GM23338 (cell line): ENCODE results near the gene C8G.

Experiments used
- CREB1 ChIP-seq: fragments of 250-450 bp; sonication (Bioruptor Pico); IDR thresholded peaks from 2 replicates; pipeline ENCODE4 v1.5.0; 2020; ENCODE audit warnings: low read depth, mild to moderate bottlenecking, moderate library complexity
- CTCF ChIP-seq, 2 experiments: fragments of 200-600 bp in 1 of 2; sonication (generic) in 1 of 2; conservative IDR thresholded peaks; 2 replicates each; pipeline versions ENCODE4 v1.5.1 to v1.6.1; 2016 to 2017; ENCODE audit warnings: antibody characterized with exemption in 2 of 2, low read depth in 2 of 2, mild to moderate bottlenecking in 2 of 2, moderate library complexity in 1 of 2
- EZH2 ChIP-seq: fragments of 200-600 bp; sonication (generic); IDR thresholded peaks from one replicate; pipeline ENCODE4 v1.8.0; 2017; ENCODE audit warnings: antibody characterized with exemption, mild to moderate bottlenecking, low read depth; ENCODE audit not compliant: unreplicated experiment
- EZH2phosphoT487 ChIP-seq: fragments of 200-600 bp; sonication (generic); IDR thresholded peaks from one replicate; pipeline ENCODE4 v1.8.1; 2018; ENCODE audit warnings: antibody characterized with exemption; ENCODE audit not compliant: unreplicated experiment
- JUNB ChIP-seq: IDR thresholded peaks from one replicate; pipeline ENCODE4 v1.6.1; 2016; ENCODE audit warnings: antibody characterized with exemption; ENCODE audit not compliant: unreplicated experiment
- POLR2AphosphoS5 ChIP-seq: IDR thresholded peaks from 2 replicates; pipeline ENCODE4 v1.6.1; 2016; ENCODE audit warnings: antibody characterized with exemption, low read depth
- REST ChIP-seq: IDR thresholded peaks from one replicate; pipeline ENCODE4 v1.6.1; 2018; ENCODE audit warnings: antibody characterized with exemption; ENCODE audit not compliant: unreplicated experiment
- STAT1 ChIP-seq: IDR thresholded peaks from one replicate; pipeline ENCODE4 v1.6.1; 2016; ENCODE audit warnings: antibody characterized with exemption; ENCODE audit not compliant: unreplicated experiment
- ZNF114 ChIP-seq: fragments of 250-450 bp; sonication (Bioruptor Pico); IDR thresholded peaks from 2 replicates; pipeline ENCODE4 v1.5.0; 2020; ENCODE audit warnings: mild to moderate bottlenecking, moderate library complexity
- ZNF331 ChIP-seq: fragments of 250-450 bp; sonication (Bioruptor Pico); IDR thresholded peaks from 2 replicates; pipeline ENCODE4 v1.5.0; 2020; ENCODE audit warnings: low read depth, mild to moderate bottlenecking, moderate library complexity
- TF ChIP-seq, protein P1 (sequence below): fragments of 250-450 bp; sonication (Bioruptor Pico); IDR thresholded peaks from 2 replicates; pipeline ENCODE4 v1.5.0; 2020; ENCODE audit warnings: mild to moderate bottlenecking, moderate library complexity
- TF ChIP-seq, protein P2 (sequence below): IDR thresholded peaks from 2 replicates; pipeline ENCODE4 v1.6.1; 2016; ENCODE audit warnings: antibody characterized with exemption

GRCh38 chr9:136983167-136983566 is 38.1 kb downstream of the C8G start:
- no peak for TF ChIP-seq CTCF (conservative IDR thresholded peaks at IDR 0.05; ENCODE audit: low read depth in 2 of 2)
- no peak for TF ChIP-seq EZH2
- no peak for TF ChIP-seq EZH2phosphoT487
- no peak for TF ChIP-seq POLR2AphosphoS5
- TF ChIP-seq CREB1: no peak
- no peak for TF ChIP-seq REST
- TF ChIP-seq ZNF114 (CRISPR knock-in tag): no peak
- TF ChIP-seq JUNB: no peak
- TF ChIP-seq, protein P1, sequence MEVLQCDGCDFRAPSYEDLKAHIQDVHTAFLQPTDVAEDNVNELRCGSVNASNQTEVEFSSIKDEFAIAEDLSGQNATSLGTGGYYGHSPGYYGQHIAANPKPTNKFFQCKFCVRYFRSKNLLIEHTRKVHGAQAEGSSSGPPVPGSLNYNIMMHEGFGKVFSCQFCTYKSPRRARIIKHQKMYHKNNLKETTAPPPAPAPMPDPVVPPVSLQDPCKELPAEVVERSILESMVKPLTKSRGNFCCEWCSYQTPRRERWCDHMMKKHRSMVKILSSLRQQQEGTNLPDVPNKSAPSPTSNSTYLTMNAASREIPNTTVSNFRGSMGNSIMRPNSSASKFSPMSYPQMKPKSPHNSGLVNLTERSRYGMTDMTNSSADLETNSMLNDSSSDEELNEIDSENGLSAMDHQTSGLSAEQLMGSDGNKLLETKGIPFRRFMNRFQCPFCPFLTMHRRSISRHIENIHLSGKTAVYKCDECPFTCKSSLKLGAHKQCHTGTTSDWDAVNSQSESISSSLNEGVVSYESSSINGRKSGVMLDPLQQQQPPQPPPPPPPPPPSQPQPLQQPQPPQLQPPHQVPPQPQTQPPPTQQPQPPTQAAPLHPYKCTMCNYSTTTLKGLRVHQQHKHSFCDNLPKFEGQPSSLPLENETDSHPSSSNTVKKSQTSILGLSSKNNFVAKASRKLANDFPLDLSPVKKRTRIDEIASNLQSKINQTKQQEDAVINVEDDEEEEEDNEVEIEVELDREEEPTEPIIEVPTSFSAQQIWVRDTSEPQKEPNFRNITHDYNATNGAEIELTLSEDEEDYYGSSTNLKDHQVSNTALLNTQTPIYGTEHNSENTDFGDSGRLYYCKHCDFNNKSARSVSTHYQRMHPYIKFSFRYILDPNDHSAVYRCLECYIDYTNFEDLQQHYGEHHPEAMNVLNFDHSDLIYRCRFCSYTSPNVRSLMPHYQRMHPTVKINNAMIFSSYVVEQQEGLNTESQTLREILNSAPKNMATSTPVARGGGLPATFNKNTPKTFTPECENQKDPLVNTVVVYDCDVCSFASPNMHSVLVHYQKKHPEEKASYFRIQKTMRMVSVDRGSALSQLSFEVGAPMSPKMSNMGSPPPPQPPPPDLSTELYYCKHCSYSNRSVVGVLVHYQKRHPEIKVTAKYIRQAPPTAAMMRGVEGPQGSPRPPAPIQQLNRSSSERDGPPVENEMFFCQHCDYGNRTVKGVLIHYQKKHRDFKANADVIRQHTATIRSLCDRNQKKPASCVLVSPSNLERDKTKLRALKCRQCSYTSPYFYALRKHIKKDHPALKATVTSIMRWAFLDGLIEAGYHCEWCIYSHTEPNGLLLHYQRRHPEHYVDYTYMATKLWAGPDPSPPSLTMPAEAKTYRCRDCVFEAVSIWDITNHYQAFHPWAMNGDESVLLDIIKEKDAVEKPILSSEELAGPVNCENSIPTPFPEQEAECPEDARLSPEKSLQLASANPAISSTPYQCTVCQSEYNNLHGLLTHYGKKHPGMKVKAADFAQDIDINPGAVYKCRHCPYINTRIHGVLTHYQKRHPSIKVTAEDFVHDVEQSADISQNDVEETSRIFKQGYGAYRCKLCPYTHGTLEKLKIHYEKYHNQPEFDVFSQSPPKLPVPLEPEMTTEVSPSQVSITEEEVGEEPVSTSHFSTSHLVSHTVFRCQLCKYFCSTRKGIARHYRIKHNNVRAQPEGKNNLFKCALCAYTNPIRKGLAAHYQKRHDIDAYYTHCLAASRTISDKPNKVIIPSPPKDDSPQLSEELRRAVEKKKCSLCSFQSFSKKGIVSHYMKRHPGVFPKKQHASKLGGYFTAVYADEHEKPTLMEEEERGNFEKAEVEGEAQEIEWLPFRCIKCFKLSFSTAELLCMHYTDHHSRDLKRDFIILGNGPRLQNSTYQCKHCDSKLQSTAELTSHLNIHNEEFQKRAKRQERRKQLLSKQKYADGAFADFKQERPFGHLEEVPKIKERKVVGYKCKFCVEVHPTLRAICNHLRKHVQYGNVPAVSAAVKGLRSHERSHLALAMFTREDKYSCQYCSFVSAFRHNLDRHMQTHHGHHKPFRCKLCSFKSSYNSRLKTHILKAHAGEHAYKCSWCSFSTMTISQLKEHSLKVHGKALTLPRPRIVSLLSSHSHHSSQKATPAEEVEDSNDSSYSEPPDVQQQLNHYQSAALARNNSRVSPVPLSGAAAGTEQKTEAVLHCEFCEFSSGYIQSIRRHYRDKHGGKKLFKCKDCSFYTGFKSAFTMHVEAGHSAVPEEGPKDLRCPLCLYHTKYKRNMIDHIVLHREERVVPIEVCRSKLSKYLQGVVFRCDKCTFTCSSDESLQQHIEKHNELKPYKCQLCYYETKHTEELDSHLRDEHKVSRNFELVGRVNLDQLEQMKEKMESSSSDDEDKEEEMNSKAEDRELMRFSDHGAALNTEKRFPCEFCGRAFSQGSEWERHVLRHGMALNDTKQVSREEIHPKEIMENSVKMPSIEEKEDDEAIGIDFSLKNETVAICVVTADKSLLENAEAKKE (CRISPR knock-in tag): no peak
- no peak for TF ChIP-seq STAT1
- no peak for TF ChIP-seq ZNF331
- TF ChIP-seq, protein P2, sequence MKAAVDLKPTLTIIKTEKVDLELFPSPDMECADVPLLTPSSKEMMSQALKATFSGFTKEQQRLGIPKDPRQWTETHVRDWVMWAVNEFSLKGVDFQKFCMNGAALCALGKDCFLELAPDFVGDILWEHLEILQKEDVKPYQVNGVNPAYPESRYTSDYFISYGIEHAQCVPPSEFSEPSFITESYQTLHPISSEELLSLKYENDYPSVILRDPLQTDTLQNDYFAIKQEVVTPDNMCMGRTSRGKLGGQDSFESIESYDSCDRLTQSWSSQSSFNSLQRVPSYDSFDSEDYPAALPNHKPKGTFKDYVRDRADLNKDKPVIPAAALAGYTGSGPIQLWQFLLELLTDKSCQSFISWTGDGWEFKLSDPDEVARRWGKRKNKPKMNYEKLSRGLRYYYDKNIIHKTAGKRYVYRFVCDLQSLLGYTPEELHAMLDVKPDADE: no peak
